Measurements from ENCODE around the gene STIL.
"Not testable (repeated sequence)": the region's sequence is repeated elsewhere in the genome, so short reads cannot be mapped to it uniquely, and the experiment has no call there.

The STIL gene

GRCh38 chr1:47313915-47314664, at the start of gene STIL:
Gene STIL, minus strand, starts transcription at chr1:47314147. Its CDS starts 3,828 bp downstream, at chr1:47310319.
- peak; percentile 99 for DNase-seq (ENCODE audit: low spot score)

DNA sequence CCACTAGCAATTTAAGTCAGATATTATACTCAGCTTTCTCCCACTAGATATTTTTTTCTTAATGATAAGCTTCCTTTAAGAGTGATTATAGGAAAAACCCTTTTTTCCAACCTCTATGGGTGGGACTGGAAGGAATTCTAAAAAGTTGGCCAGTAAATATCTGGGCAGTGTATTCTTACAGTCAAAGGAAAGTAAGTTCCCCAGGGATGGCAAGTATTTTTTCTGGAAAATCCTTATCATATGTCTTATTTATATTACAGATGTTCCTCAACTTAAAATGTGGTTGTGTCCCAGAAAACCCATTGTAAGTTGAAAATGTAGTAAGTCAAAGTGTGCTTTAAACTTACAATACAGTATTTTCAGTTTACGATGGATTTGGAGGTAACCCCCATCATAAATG, 48.9 kb upstream of the STIL start:
- DNase-seq (ENCODE audit: low spot score) = no peak

DNA sequence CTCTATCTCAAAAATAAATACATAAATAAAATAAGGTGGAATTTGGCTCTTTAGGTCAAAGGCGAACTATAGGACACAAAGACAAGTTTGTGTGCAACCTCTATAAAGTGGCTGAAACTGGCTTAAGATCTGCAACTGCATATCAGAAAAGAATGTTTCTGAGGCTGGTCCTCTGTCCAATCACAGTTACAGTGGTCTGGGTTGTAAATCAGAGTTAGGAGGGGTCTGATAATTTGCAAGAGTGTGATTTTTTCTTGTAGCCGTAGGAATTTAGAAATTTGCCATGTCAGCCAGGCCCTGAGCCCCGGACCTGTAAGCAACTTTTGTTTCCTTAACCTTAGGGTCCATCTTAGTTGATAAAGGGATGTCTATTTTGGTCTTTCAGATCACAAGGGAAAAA, 47.4 kb upstream of the STIL start:
- DNase-seq (ENCODE audit: low spot score) = no peak

DNA sequence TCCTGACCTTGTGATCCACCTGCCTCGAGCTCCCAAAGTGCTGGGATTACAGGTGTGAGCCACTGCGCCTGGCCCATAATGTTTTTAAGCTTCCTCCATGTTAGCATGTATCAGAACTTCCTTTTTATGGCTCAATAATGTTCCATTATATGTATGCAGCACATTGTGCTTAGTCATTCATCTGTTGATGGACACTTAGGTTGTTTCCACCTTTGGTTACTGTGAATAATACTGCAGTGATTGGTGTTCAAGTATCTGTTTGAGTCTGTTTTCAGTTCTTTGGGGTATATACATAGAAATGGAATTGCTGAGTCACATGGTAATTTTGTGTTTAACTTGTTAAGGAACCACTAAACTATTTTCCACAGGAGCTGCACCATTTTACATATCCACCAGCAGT, 37.4 kb upstream of the STIL start:
- no peak for DNase-seq (ENCODE audit: low spot score)

DNA sequence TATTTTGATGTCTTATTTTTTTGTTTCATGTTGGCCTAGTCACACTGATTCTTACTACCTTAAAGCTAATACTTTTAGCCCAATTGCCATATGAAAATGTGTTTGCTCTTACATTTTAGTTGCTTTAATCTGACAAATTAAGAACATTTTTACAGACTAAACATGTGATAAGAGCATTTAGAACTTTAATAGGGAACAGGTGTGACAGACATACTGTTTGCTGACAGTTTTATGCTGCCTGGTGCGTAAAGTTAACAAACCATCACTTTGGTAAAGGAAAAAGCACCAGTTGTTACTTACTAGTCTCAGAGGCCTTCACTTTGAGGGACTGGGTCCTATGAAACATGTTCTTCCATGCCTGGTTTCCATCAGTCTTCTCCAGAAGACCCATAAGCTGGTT, 34.3 kb upstream of the STIL start:
- DNase-seq (ENCODE audit: low spot score) = no peak

DNA sequence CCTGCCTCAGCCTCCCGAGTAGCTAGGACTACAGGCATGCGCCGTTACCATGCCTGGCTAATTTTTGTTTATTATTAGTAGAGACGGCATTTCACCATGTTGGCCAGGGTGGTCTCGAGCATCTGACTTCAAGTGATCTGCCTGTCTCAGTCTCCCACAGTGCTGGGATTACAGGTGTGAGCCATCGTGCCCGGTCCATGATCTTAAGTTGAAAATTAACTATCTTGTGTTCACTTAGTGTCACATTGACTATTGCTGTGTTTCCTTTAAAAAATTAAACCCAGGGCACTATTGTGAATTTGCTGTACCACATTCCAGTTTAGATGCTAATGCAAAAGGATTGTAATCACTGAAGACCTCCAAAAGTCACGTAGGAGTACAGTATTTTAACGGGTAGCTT, 33.8 kb upstream of the STIL start:
- DNase-seq (ENCODE audit: low spot score) = no peak

- not testable (repeated sequence) for DNase-seq (ENCODE audit: low spot score)
These were observed 33.0 kb upstream of the STIL start for GRCh38 chr1:47346979-47347378.

GRCh38 chr1:47340227-47340626, 26.3 kb upstream of the STIL start:
- DNase-seq (ENCODE audit: low spot score) = no peak

- DNase-seq (ENCODE audit: low spot score) = no peak
These were observed 24.5 kb upstream of the STIL start for GRCh38 chr1:47338249-47339077.

- DNase-seq (ENCODE audit: low spot score) = no peak
These were observed 23.4 kb upstream of the STIL start for GRCh38 chr1:47337350-47337749.

DNA sequence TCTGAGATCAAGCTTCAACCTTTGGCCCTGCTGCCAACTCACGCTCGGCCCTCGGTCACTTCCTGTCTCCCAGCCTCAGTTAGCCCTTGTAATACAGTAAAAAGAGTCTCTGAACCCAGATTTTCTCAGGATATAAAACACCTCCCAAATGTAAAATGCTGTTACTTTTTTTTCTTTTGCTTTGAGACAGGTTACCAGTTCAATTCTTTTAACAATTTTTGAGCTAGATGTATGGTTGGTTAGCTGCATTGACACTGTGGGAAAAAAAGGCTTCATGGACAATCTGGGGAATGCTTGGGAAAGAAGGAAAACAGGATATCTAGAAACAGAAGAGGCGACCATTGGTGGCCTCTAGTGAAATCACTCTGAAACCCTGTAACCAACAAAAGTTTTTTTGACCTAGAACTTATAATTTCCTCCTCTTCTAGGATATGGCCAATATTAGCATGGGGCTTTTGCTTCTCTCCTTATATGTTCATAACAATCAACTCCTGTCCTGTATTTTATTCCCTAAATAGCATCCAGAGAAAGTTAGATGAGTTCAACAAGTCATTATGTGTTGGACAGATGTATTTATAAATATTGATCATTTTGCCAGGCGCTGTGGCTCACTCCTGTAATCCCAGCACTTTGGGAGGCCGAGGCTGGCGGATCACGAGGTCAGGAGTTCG, 21.0 kb upstream of the STIL start:
- no peak for DNase-seq (ENCODE audit: low spot score)

- peak; percentile 75 for DNase-seq (ENCODE audit: low spot score)
These were observed 20.2 kb upstream of the STIL start for GRCh38 chr1:47333922-47334764.

DNA sequence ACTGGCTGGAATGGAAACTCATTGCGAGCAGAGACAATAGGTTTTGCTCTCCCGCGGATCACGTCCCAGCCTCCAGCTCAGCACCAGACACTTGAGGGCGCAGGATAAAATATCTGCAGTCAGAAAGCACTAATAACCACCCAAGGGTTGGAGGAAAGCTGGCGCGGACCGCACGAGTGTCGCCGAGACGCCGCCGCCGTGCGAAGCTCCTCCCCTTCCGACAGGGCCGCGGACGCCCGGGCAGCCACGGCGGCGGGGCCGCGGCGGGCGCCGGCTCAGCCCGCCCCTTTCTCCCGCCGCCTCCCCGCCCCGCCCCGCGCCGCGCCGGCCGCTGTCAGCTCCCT, 19.6 kb upstream of the STIL start, which contains the start of gene CMPK1:
CMPK1 (plus strand) TSS at position 213 of the 344 bp plus-strand sequence. CDS start 156 bp downstream, outside the sequence.
- DNase-seq (ENCODE audit: low spot score) = peak; percentile 72

DNA sequence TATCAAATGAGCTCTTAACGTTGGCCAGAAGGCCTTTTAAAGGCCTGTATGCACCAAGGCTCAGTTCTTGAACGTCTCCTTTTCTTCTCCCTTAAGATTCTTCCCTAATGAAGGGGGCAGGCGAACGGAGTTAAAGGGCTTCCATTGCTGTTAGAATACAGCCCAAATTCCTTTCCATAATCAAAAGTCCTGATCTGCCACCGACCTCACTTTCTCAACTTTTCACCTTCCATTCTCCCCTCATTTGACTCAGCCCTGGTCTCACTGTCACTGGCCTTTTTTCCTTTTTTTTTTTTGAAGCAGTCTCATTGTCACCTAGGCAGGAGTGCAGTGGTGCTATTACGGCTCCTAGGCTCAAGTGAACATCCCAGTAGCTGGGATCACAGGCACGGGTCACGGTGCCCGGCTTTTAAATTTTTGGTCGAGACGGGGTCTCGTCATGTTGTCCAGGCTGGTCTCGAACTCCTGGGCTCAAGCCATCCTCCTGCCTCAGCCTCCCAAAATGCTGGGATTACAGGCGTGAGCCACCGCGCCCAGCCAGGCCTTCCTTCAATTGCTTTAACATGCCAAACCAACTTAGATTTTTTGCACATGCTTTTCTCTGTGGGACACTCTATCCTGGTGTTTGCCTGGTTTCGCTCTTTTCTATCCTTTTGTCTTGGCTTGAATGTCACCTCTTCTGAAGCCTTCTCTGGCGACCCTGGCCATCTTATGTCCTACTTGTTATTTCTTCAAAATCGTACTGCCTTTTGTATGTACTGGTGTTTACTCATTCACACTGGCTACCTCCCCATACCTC, 19.0 kb upstream of the STIL start:
- no peak for DNase-seq (ENCODE audit: low spot score)

DNA sequence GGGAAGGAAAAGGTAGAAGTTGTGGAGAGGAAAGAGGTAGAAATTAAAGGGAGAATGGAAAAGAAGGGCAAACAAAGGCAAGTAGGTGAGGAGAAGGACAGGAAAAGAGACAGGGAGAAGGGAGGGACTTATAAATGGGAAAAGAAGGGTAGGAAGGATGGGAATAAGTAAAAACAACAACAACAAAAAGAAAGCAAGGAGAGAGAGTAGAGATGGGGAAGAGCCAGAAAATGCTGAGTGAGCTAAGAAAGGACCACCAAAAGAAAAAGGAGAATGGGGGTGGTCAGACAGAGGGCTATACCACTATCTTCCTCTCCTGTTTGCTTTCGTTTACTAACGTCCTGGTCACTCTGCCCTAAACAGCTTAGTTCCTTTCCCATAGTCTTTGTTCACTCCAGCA, 17.9 kb upstream of the STIL start:
- DNase-seq (ENCODE audit: low spot score) = no peak

GRCh38 chr1:47330212-47330611, 16.3 kb upstream of the STIL start:
- no peak for DNase-seq (ENCODE audit: low spot score)

DNA sequence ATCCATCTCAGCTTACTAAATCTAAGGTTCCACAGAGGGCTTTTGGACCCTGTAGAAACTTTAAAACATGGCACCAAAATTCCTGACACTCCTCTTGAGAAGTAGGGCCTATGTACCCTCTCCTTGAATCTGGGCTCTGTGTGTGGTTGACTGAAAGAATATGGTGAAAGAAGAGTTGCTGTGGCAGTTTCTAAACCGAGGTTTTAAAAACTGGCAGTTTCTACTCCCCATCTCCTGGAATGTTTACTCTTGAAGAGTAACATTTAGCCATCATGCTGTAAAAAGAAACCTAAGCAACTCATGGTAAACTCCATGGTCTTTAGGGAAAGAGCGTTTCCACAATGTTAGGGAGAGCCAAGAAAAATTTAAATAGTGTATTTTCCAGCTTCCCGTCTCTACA, 15.0 kb upstream of the STIL start:
- no peak for DNase-seq (ENCODE audit: low spot score)

DNA sequence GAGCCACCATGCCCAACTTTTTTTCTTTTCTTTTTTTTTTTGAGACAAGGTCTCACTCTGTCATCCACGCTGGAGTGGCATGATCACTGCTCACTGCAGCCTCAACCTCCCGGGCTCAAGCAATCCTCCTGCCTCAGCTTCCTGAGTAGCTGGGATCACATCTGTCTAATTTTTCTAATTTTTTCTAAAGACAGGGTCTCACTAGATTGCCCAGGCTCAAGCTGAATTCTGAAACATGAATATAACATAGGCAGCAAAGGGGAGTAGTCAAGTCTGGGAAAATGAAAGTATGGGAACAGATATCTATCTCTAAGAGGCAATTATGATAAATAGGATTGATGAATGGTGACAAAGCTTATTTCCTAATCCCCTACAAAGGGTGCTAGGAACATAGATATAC, 12.3 kb upstream of the STIL start:
- no peak for DNase-seq (ENCODE audit: low spot score)

DNA sequence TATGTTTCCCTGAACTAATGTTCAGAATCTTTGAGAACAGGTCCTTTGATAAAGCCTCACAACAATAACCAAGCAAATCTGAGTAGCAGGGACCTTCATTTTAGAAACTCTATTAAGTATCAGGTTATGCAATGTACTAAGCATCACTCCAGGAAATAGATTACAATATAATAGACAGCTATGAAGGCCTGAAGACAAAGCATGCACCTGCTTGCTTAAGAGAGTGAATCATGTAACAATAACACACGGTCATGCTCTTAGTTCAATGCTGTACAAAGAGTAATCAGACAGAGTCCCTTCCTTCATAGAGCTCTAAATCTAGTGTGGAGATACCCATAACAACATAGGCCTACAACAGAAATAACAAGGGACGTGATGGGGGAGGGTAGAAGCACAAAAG, 11.6 kb upstream of the STIL start:
- no peak for DNase-seq (ENCODE audit: low spot score)

- no peak for DNase-seq (ENCODE audit: low spot score)
These were observed 10.7 kb upstream of the STIL start for GRCh38 chr1:47324682-47325081.

DNA sequence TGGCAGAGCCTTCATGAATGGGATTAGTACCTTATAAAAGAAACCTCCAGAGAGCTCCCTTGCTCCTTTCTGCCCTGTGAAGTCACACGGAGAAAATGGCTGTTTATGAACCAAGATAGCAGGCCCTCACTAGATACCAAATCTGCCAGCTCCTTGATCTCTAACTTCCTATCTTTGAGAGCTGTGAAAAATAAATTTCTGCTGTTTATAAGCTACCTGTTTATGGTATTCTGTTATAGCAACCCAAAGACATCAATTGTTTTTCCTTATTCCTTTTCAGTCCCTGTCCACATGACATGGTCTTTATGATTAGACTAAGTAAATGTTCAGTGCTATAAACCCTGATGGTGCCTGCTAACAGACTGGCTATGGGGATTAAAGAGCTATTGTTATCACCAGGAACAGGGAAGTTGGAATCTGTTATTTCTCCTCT, 9.7 kb upstream of the STIL start:
- no peak for DNase-seq (ENCODE audit: low spot score)
